ENCODE measurements around the gene SPAG16.
A peak's percentile ranks its signal among the peaks of the same experiment; 100 is the strongest.

The SPAG16 gene

GRCh38 chr2:214395040-214395439, 1110.8 kb downstream of the SPAG16 start:
- peak overlapping the region; percentile 52 for H3K27ac ChIP-seq
- TF ChIP-seq ZFX (IDR thresholded peaks at IDR 0.05; ENCODE audit: borderline replicate concordance), result no peak
- no peak for TF ChIP-seq CTCF (IDR thresholded peaks at IDR 0.05)

DNA sequence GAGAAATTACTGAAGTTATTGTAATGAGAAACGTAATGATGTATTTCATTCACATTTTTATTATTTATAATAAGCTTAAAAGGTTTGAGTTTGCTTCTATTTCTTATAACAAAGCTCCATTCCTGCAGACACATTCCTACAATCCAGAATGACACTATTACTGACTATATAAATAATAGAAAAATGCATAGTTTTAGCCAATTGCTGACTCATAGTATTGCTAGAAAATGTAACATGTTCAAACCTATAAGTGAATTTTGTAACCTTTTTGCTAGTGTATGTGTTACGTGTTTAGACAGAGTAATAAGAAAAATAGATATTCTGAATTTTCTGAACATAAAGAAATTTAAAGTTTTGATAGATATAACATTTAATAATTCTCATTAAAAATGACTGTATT, 1117.3 kb downstream of the SPAG16 start:
- TF ChIP-seq CTCF (IDR thresholded peaks at IDR 0.05) (no peak), ZFX (IDR thresholded peaks at IDR 0.05; ENCODE audit: borderline replicate concordance) (no peak)
- H3K27ac ChIP-seq, result no peak overlapping the region

DNA sequence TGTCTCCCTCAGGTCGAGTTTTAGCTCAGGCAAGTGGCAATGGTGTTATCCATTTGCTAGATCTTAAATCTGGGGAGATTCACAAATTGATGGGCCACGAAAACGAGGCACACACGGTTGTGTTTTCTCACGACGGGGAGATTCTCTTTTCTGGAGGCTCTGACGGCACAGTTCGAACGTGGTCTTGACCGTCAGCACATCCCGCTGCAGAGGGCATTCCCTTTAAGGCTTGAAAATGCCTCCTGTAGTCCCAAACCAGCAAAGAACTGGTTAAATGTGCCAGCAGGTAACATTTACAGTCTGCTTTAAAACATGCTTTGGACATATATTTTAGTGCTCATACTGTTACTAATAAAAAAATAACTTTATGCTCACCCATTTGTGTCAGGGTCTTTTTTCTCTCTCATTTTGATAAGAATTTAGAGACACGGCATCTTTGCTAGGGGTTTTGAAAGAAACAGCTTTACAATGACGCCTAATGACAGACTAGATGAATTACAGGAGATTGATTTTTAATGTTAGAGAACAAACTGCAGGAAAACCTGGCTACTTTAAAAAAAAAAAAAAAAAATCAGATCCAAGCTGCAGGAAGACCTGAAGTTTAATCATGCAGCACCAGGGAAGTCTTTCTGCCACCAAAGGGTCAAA, 1126.0 kb downstream of the SPAG16 start:
- no peak overlapping the region for H3K27ac ChIP-seq
- TF ChIP-seq ZFX (IDR thresholded peaks at IDR 0.05; ENCODE audit: borderline replicate concordance) (no peak), CTCF (IDR thresholded peaks at IDR 0.05) (peak; percentile 54)

DNA sequence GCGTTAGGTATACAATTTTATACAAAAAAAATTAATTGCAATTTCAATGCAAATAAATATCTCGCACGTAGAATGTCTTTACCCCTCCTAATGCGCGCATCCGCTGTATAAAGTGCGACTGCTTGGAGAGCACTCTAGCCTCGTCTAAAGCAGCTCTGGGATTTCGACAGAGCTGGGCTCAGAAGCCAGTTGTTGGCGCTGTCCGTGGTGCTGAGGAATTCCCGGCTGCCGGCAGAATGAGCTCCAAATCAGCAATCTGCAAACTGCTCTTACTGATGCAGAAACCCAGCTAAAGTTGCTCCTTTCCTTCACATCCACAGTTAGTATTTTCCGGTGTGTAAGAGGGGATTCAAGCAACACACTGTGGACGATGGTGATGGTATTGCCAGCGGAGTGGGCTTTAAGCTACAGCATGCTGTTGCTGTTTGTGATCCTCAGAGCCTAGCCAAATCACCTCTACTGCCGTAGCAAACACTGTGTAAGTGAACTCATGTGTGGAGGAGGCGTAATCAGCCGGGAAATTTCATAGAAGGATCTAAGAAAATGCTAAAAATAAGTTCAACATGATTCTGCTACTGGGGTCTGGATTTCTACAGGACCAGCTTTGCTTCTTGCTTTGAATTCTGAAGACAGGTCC, 1126.8 kb downstream of the SPAG16 start, which contains the start of gene VWC2L:
Gene VWC2L, plus strand, starts transcription at position 137 of the 637 bp plus-strand sequence. CDS start 3,140 bp downstream, outside the sequence.
- TF ChIP-seq ZFX (IDR thresholded peaks at IDR 0.05; ENCODE audit: borderline replicate concordance) (no peak), CTCF (IDR thresholded peaks at IDR 0.05) (0 out of 2 replicates have a peak, but pooled peaks have one; percentile 29)
- no peak within 1 kb of the TSS for H3K27ac ChIP-seq

GRCh38 chr2:214412679-214413078, 1128.4 kb downstream of the SPAG16 start:
- no peak overlapping the region for H3K27ac ChIP-seq
- no peak for TF ChIP-seq ZFX (IDR thresholded peaks at IDR 0.05; ENCODE audit: borderline replicate concordance)
- TF ChIP-seq CTCF (IDR thresholded peaks at IDR 0.05), result no peak

GRCh38 chr2:214436470-214436869, 1152.2 kb downstream of the SPAG16 start:
- TF ChIP-seq ZFX (IDR thresholded peaks at IDR 0.05; ENCODE audit: borderline replicate concordance), result no peak
- no peak for TF ChIP-seq CTCF (IDR thresholded peaks at IDR 0.05)

More at GRCh38 chr2:214436470-214436869, 1152.2 kb downstream of the SPAG16 start:
- H3K27ac ChIP-seq, result no peak overlapping the region

All from 22Rv1 (cell line).